Measurements from ENCODE around the gene HDAC9. TPM values are rescaled to one million over a fixed set of nuclear protein-coding genes. Genes with fewer than 3 reads are reported as not detected.

The HDAC9 gene
- total RNA-seq, 4 donors from 2014 or later: 63.0 to 130 (median 107) TPM

- Histone ChIP-seq H3K27me3 (no peaks in the 10 kb centered on the region), H3K4me3 (no peak overlapping the region), H3K27ac (replicated peaks in 1 of 4) (no peak overlapping the region), H3K36me3 (no peaks in the 10 kb centered on the region), H3K9me3 (no peaks in the 10 kb centered on the region), H3K4me1 (peaks cover 0 to 14% (median 6%) of the 10 kb centered on the region in 4 donors)
- no peak for DNase-seq (ENCODE audit: extremely low spot score)
- intact Hi-C loops (cut with DNase I): no loop called here
- TF ChIP-seq EP300 (IDR thresholded peaks at IDR 0.05) (no peak), POLR2AphosphoS5 (IDR thresholded peaks at IDR 0.05) (no peak), POLR2A (IDR thresholded peaks at IDR 0.05; ENCODE audit: low read depth) (no peak)
- TF ChIP-seq, protein P1, sequence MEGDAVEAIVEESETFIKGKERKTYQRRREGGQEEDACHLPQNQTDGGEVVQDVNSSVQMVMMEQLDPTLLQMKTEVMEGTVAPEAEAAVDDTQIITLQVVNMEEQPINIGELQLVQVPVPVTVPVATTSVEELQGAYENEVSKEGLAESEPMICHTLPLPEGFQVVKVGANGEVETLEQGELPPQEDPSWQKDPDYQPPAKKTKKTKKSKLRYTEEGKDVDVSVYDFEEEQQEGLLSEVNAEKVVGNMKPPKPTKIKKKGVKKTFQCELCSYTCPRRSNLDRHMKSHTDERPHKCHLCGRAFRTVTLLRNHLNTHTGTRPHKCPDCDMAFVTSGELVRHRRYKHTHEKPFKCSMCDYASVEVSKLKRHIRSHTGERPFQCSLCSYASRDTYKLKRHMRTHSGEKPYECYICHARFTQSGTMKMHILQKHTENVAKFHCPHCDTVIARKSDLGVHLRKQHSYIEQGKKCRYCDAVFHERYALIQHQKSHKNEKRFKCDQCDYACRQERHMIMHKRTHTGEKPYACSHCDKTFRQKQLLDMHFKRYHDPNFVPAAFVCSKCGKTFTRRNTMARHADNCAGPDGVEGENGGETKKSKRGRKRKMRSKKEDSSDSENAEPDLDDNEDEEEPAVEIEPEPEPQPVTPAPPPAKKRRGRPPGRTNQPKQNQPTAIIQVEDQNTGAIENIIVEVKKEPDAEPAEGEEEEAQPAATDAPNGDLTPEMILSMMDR (IDR thresholded peaks at IDR 0.05): no peak
- WGBS: 86% methylated on average over 3 of the region's 3 CpGs
Observed at GRCh38 chr7:18558503-18558902, 63.0 kb downstream of the HDAC9 start.

DNA sequence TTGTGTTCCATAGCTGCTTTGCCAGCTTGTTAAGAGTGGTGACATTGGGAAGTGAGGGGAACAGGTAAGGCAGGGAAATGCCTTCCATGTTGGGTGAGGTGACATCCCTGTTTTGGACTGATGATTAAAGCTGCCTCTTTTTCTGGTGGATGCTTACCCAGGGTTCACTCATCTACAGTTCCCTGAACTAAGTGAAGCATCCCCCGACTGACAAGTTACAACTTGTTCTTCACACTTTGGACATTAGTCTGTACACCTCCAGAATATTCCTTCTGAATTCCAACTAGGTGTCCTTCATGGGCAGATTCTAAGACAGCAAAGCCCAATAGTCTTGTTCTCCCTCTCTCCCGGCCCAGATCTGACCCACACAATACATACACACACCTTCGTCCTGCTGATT is 63.4 kb downstream of the HDAC9 start:
- H3K4me1 ChIP-seq: peaks cover 0 to 11% (median 4%) of the 10 kb centered on the region in 4 donors
- no peak overlapping the region for H3K4me3 ChIP-seq
- DNase-seq (ENCODE audit: extremely low spot score): no peak
- H3K27me3 ChIP-seq: no peaks in the 10 kb centered on the region
- no peak overlapping the region for H3K27ac ChIP-seq (replicated peaks in 1 of 4)
- H3K36me3 ChIP-seq: no peaks in the 10 kb centered on the region
- TF ChIP-seq, protein P1 (IDR thresholded peaks at IDR 0.05): no peak
- no peak for TF ChIP-seq EP300 (IDR thresholded peaks at IDR 0.05)
- no peak for TF ChIP-seq POLR2A (IDR thresholded peaks at IDR 0.05; ENCODE audit: low read depth)
- no peak for TF ChIP-seq POLR2AphosphoS5 (IDR thresholded peaks at IDR 0.05)
- 83% methylated on average over 3 of the region's 3 CpGs for WGBS
- intact Hi-C loops (cut with DNase I): no loop called here
- H3K9me3 ChIP-seq: no peaks in the 10 kb centered on the region

DNA sequence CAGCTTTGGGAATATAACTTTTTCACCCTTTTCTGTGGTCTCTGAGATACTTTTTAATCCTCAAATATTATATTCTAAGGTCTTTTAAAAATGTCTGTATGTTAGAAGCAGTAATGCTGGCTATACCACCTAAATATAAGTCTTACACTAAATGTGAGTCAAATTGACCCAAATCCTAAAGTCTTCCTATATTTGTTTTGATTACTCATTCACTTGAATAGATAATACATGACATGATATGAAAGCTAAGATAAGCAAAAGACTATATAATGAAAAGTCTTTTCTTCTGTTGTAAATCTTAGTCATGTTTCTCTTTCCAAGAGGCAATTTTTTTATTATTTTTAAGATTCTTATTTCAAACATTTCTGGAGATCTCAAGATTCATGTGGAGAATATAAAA is 64.2 kb downstream of the HDAC9 start:
- H3K4me1 ChIP-seq: peaks cover 0 to 7% (median 3%) of the 10 kb centered on the region in 4 donors
- DNase-seq (ENCODE audit: extremely low spot score): no peak
- H3K9me3 ChIP-seq: no peaks in the 10 kb centered on the region
- no peak overlapping the region for H3K4me3 ChIP-seq
- no peaks in the 10 kb centered on the region for H3K27me3 ChIP-seq
- no peak for TF ChIP-seq EP300 (IDR thresholded peaks at IDR 0.05)
- TF ChIP-seq POLR2A (IDR thresholded peaks at IDR 0.05; ENCODE audit: low read depth): no peak
- no peak for TF ChIP-seq POLR2AphosphoS5 (IDR thresholded peaks at IDR 0.05)
- TF ChIP-seq, protein P1 (IDR thresholded peaks at IDR 0.05): no peak
- intact Hi-C loops (cut with DNase I): no loop called here
- H3K27ac ChIP-seq (replicated peaks in 1 of 4): no peak overlapping the region
- H3K36me3 ChIP-seq: no peaks in the 10 kb centered on the region

DNA sequence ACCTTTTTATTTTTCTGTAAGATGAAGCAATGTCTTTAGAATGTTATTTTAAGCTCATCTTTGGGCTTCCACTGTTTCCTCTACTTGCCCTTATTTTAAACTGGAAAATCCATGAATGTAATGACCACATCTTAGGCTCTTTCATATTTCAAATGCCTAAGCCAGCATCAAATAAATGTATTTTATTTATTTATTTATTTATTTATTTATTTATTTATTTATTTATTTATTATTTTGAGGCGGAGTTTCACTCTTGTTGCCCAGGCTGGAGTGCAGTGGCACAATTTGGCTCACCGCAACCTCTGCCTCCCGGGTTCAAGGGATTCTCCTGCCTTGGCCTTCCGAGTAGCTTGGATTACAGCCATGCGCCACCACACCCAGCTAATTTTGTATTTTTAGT is 69.2 kb downstream of the HDAC9 start:
- Histone ChIP-seq H3K4me1 (peaks cover 0 to 5% (median 0%) of the 10 kb centered on the region in 4 donors), H3K27me3 (no peaks in the 10 kb centered on the region), H3K4me3 (no peak overlapping the region), H3K9me3 (no peaks in the 10 kb centered on the region), H3K27ac (replicated peaks in 1 of 4) (no peak overlapping the region), H3K36me3 (no peaks in the 10 kb centered on the region)
- WGBS: 98% methylated on average over 5 of the region's 5 CpGs
- intact Hi-C loops (cut with DNase I): no loop called here
- DNase-seq (ENCODE audit: extremely low spot score): no peak
- TF ChIP-seq EP300 (IDR thresholded peaks at IDR 0.05): no peak
- no peak for TF ChIP-seq POLR2A (IDR thresholded peaks at IDR 0.05; ENCODE audit: low read depth)

GRCh38 chr7:18565337-18565736 is 69.8 kb downstream of the HDAC9 start:
- H3K4me1 ChIP-seq: peaks cover 0 to 5% (median under 1%) of the 10 kb centered on the region in 4 donors
- no peaks in the 10 kb centered on the region for H3K27me3 ChIP-seq
- no peak overlapping the region for H3K27ac ChIP-seq (replicated peaks in 1 of 4)
- DNase-seq (ENCODE audit: extremely low spot score): no peak
- intact Hi-C loops (cut with DNase I): no loop called here
- TF ChIP-seq, protein P1 (IDR thresholded peaks at IDR 0.05): no peak
- no peak for TF ChIP-seq POLR2A (IDR thresholded peaks at IDR 0.05; ENCODE audit: low read depth)
- TF ChIP-seq EP300 (IDR thresholded peaks at IDR 0.05): no peak
- TF ChIP-seq POLR2AphosphoS5 (IDR thresholded peaks at IDR 0.05): no peak
- H3K9me3 ChIP-seq: no peaks in the 10 kb centered on the region
- no peaks in the 10 kb centered on the region for H3K36me3 ChIP-seq
- no peak overlapping the region for H3K4me3 ChIP-seq
